GM18511 (cell line): ENCODE data around the gene HADH.
"Not testable (repeated sequence)": the region's sequence is repeated elsewhere in the genome, so short reads cannot be mapped to it uniquely, and the experiment has no call there.

Source experiments
- ATAC-seq: cut with Tn5 transposase; IDR thresholded peaks from one replicate; pipeline ENCODE4 v1.9.1; 2021; ENCODE audit warnings: mild to moderate bottlenecking, moderate library complexity; ENCODE audit not compliant: unreplicated experiment

The HADH gene

DNA sequence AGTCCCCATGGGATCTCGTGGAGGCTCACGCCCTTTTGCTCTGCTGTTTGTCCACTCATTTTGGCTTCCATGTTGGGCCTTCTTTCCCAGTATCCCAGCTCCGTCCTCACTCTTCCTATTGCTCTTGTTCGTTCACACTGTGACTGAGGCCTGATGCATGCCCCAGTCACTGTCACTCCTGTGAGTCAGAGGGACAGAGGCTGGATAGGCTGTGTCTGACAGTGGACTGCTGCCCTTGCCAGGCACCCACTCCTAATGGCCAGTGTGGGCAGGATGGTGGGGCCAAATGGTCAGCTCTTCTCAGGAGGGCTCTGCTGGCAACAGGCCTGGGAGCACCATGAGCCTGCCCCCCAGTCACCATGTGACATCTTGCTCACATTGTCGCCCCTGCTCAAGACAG is 40.0 kb downstream of the HADH start:
- ATAC-seq, result peak; percentile 4

DNA sequence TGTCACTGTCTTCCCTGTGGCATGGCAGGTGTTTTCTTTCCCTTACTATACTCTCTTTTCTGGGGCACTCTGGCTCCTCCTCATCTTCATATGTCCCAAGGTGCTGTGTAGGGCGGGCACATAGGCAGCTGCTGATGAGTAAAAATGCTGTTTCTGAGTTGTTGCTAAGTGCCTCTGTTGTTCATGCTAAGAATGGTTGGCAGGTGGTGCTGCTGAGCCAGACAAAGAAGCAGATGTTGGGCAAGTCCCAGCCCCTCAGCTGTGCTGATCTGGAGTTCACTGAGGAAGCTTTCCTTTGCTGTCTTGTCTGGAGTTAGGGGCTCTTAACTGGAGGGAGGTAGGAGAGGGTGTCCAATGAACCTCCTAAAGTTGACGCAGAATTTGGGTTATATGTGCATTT is 40.6 kb downstream of the HADH start:
- ATAC-seq, result peak; percentile 96

DNA sequence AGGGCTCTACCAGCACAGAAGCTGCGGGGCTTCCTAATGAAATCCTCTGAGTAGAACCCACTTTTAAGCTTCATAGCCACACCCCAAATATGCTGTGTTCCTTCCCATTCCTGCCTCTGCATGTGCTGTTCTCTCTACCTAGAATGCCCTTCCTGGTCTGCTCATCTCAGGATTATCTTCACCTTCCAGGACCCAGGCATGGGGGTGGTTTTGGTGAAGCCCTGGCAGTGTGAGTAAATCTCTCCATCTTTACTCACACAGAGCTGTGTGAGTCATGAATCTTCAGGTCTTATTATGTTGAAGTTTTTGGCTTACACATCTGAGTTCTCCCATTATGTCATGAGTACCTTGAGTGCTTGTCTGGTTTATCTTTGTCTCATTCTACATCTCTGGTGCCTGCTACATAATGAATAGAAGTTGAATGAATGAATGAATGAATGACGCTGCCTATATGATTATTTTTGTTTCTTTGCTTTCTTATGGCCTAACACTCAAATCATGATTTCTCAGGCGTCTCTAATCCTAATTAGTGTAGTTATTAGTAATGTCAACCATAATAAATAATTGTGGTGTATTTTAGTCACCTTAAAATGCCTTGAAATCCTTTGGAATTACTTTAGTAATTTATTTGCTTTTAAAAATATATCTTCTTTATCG is 41.9 kb downstream of the HADH start:
- no peak for ATAC-seq

DNA sequence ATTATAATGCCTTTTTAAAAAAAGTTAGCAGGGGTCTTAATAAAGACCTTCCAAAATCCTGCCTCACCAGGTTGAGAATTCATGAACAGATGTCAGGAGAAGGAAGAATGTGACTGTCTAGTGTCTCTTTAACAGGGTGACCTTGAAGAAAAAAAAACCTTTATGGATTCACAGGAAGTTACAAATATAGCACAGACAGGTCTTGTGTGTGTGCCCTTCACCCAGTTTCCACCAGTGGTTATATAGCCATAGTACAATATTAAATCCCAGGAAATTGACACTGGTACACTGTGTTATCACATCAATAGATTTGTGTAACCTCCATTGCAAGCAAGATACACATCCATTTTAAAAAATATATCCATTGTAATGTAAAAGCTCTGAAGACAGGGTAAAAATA is 43.7 kb downstream of the HADH start:
- ATAC-seq, result no peak

DNA sequence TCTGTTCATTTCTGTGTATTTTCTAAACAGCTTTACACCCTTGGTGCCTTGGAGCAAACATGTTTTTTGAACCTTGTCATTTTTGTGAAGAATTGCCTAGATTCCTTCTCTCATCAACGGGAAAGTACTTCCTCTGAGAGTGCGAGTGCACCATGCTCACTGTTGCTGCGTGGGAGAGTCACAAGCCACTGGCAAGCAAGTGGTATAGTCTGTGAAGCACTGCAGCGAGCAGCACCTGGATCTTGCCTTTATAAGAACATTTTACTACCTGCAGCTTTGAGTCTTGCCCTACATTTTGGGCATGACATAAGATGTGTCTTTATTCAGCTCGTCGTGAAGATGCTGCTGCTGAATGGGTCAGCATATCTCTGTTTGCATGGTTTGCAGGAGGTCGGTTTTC is 44.9 kb downstream of the HADH start:
- no peak for ATAC-seq

DNA sequence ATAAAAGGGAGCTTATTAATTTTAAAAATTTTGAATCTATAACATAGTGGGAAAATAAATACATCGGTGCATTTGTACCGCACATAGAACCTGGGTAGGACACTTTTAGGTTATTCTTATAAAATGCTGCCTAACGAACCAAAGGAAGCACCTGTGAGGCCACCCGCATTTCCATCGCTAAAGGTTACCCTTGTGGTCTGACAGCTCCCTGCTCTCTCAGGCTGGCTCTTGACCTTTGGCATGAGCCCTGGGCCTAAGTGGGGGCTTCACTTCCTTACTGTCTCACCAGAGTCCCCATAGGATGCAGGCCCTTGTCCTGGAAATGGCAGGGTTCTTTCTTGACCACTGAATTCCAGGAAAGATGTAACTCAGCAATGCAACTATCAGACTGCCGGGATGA is 46.0 kb downstream of the HADH start:
- no peak for ATAC-seq

DNA sequence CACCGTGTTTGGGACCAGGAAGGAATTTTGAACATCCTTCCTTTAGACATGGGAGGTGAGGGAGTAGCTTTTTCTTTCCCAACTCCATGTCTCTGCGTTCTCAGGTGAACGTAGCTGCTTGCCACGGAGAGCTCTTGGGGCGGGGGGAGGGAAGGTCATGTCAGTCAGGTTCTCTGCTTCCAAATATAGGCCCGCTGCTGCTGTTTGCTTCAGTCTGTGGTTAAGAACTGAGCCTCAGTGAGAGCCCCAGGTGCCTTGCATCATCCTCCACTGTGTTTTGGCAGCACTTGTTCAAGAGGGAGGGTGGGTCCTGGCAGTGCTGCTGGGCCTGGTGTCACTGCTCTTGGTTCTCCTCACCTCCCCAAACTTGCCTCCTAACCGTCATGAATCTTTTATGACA is 46.5 kb downstream of the HADH start:
- ATAC-seq, result peak; percentile 84

DNA sequence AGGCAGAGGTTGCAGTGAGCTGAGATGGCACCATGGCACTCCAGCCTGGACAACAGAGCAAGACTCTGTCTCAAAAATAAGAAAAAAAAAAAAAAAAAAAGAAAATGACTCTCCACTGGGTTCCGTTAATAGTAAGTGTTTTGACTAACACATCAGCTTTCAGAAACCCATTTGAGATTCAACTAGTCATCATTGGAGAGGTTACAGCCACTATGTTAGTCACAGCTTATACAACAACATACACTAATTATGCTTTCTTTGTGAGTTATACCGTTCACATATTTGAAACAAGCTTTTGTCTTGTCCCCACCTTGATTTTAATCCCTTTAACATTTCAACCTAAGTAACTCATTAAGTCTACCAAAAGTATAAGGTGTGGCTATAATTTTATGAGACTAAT is 48.2 kb downstream of the HADH start:
- no peak for ATAC-seq

DNA sequence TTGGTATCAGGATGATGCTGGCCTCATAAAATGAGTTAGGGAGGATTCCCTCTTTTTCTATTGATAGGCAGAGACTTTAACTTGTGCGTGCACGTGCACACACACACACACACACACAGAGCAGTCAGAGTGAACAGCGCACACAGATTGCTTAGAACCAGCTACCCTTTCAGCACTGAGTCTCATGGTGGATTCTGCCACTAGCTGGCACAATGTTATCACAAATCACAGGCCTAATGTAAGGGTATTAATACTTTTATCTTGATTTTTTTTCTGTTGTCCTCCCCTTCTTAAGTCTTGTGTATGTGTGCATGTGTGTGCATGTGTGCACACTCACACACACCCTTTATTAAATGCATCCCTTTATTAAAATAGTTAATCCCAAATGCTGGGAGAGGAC is 53.2 kb downstream of the HADH start:
- no peak for ATAC-seq

DNA sequence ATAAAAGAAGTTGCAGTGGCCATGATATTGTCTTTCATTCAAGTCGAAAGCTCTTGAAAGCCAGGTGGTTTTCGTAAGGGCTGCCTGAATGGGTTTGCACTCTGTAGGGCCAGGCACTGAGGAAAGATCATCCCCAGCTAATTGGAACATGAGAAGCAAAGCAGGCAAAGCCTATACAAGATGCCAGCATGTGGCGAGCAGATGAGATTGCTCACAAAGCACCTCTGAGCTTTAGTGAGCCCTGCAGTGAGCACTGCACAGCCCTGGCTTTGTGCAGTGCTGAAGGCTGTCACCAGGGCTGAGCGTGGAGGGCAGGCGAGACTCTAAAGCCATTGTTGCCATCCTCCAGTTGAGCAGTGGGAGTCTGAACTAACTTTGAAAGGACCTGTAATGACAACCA is 53.8 kb downstream of the HADH start:
- no peak for ATAC-seq

DNA sequence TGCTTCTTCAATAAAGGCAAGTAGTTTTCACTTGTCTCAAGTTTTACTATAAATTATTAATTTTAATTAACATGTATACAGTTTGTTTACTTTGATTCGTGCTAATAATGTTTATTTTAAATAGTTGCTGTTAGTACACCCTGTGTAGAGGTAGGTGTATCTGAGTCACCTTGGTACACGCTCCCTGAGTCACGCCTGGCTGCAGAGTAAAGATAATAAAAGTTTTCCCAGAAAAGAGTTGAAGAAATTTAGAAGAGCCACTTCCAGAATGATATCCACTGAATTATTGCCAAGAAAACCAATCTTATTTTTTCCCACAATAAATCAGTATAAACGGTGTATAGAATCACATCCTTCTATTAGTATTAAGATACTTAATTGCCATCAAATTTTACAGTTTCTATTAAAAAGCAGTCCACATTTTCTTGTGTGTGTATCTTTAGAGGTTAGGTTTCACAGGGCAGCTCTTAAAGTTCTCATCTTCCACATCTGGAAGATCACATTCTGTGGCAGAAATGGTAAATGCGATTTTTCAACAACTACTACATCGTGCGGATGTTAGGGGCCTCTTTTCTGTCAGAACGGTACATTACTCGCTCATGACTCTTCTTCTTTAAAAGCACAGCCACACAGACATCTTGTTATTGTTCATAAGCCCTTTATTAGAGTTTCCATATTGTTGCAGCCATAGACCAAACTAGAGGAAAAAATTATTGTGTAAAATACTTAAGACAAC is 55.4 kb downstream of the HADH start:
- ATAC-seq, result no peak

DNA sequence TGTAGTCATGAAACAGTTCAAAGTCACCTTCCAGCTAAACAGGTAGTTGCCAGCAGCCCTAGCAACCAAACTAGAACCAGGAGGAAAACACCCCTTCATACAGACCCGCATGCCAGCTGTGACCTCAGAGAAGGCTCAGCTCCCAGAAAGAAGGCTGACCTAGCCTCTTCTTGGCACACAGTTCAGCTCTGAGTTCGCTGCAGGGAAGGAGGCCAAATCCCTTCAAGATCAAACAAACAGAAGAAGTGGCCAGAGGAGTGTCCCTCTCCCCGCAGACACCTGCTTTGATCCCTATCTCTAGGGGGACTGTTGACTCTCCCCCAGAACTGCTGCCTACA is 56.0 kb downstream of the HADH start:
- no peak for ATAC-seq

DNA sequence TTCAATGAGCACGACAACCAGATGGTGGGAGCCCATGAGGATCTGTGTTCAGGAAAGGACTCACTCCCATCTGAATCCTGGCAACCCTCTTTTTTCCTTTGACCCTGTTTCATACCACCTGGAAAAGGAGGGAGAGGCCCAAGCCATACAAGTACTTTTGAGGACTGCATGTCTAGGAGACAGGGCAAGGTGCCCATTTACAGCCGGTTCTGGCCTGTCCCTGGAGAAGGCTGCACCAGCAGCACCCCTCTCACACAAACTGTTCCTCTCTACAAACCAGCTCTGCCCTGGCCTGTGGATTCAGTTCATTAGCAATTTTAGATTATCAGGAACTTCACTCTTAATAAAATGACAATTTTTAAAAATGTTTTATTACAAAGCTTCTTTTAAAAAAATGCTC is 57.5 kb downstream of the HADH start:
- ATAC-seq, result no peak

DNA sequence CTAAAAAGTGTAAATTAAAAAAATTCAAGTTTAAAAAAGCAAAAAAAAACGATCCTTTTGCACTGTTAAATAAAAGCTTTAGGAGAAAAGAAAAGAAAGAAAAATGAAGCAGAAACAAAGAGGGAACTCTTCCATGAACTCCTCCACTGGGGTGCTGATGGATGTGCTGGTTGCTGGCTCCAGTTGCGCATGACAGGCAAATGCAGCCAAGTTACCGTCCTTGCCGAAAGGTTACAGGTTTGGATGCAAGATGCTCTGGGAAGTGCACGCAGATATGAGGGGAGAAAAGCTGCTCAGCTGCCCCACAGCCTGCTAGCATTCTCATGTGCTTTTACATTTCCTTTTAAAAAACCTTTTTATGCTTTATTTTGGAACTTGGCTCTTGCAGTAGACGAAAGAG is 58.5 kb downstream of the HADH start:
- no peak for ATAC-seq

DNA sequence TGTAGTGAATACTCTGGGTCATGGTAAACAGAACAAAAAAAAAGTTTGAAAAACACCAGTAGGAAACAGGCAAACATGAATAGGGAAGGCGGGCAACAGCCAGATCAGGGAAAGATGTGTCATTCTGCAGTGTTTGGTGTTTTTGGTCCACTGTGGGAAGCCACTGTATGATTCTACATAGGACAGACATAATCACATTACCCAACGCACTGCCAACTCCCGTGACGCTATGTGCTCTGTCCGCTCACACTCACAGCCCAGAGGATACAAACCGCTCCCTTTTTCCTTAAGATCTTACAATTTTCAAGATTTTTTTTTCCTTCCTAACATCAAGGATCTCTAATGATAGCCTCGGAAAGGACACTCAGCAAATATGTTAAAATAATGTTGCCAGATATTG is 59.3 kb downstream of the HADH start:
- no peak for ATAC-seq

DNA sequence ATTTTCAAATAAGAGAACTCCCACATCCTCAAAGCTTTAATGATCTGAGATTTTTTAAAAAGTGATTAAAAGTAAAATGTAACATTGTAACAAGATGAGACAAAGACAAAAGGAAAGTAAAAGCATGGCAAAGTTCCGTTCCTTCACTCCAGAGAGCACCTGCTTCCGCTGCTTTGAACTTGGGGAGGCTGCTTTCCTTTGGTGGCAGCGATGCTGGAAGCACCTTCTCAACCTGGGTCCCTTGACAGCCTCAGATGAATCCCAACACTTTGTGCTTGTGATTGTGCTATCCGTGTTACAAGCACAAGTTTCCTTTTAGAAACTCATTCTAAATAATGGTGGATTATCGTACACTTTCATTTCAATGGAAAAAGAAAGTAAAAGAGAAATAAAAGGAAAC is 59.7 kb downstream of the HADH start:
- no peak for ATAC-seq

DNA sequence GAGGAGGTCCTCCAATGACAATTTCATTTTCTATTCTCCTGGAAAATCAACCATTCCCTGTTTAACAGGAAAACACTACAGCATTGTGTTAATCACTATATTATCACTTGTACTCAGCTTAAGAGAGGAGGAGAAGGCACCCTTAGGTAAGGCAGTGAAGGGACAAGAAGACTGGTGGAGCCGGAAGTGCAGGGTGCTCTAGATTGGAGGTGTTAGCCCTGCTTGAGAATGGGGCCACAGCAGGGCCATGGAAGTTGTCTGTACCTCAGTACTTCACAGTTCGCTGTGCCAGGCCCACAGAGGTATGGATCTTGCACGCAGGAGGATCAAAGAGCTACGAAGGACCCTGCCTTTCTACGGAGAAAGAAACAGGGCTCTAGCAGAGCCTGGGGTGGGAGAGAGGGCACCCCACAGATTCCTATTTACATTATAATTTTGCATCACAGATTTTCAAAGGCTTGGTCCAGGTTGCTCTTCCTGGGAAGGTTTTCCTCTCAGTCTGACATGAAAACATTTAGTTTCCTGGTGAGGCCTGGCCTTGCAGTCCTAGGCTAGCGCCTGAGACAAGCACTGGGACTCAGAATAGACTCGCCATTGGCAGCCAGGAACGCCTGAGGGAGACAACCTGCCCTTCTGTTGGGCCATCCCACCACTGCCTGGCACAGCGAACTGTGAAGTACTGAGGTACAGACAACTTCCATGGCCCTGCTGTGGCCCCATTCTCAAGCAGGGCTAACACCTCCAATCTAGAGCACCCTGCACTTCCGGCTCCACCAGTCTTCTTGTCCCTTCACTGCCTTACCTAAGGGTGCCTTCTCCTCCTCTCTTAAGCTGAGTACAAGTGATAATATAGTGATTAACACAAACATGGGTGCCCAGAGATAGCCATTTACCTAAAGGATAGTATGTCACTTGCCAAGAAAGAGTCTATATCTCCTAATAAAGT is 60.8 kb downstream of the HADH start:
- not testable (repeated sequence) for ATAC-seq

DNA sequence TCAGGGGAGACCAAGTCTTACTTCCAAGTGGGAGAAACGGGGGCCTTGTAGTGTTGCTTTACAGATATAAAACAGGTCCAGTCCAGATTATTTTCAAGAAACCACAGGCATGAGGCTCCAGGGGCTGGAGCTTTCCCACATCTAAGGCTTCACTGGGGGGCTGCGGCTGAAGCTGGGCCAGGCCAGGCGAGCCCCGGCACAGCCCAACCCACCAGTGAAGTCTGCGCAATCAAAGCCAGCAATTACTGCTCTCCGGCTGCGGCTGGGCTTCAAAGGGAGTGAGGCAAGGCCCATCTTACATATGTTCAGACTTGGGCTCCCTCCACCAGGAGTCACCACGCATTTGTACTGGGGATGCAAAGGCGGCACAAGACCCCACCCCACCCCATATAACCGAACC is 61.7 kb downstream of the HADH start:
- ATAC-seq, result no peak

DNA sequence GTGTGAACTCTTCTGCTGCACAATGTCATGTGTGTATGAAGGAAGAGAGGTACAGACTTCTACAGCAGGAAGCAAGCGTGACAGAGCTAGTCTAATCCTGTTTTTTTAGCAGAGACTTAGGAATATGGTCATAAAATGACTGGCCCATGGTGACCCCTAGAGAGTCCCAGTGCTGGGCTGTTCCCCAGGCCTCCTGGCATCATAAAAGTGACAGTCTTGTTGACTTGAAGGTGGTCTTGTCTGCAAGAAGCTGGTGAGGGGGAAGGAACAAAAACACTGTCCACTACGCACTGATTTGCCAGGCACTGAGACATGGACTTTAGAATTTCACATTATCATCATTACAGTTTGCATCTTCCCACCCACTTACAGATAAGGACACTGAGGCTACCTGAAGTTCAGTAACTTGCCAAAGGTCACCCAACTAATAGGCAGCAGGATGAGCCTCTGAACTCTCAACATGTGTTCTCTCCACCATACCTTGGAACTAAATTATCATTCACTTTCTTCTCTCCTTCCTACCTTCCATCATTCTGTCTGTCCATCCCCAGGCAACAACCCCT is 63.0 kb downstream of the HADH start:
- no peak for ATAC-seq

DNA sequence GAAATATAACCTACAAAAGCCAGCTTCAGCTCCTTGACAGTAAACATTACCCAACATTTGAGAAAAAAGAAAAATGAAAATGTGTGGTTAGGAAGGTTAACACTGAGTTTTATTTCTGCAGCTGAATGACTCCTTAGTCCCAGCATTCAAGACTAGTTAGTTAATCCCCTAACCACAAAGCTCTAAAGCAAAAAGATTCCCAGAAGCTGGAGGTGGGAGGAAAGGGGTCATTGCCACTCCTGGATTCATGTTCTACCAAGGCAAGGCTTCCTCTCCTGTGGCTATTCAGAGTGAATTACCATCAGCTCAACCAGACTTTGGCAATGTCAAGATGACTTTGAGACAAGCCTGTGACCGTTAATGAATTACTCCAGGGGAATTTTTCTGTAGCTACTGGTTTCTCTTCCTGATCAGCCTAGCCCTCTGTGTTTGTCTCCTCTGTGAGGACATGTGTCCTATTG is 63.6 kb downstream of the HADH start:
- ATAC-seq, result peak; percentile 96

DNA sequence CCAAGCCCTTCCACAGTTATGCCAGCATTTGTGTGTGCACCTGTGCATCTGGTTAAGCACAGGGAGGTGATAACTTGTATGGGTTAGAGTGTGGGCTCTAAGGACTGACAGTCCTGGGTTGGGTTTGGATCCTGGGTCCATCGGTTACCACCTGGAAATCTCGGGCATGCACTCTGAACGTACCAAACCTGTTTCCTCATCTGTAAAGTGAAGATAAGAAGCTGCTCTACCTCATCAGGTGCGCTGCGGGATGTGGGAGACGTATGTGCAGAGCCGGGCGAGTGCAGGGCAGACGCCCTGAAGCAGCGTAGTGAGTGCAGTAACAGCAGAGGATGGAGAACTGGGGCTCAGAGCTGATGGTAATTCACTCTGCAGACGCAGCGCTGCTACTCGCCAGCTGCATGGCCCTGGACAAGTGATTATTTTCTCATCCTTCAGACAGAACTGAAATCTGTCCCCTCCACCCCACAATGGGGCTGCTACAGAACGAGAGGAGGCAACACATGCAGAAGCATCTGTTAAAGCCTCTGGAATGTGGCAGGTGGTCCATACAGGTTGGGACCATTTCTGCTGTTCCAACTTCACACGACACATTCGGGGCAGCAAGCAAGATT is 64.4 kb downstream of the HADH start:
- peak; percentile 4 for ATAC-seq
